Epithelial cell of prostate (primary cell): ENCODE measurements around the gene TUFT1.
"Not testable (repeated sequence)": the region's sequence is repeated elsewhere in the genome, so short reads cannot be mapped to it uniquely, and the experiment has no call there.

ENCODE experiments used
- DNase-seq: peaks from one replicate; pipeline ENCODE4 v3.0.0-alpha.2; 2011; ENCODE audit warnings: low read depth, low spot score
- H3K27ac ChIP-seq: fragments of 450-650 bp; 2 replicates; pipeline ENCODE4 v1.5.1; 2017; ENCODE audit warnings: mild to moderate bottlenecking

The TUFT1 gene

GRCh38 chr1:151574575-151575529, 34.7 kb downstream of the TUFT1 start:
- H3K27ac ChIP-seq, result peak overlapping the region; percentile 77
- DNase-seq, result peak; percentile 73

DNA sequence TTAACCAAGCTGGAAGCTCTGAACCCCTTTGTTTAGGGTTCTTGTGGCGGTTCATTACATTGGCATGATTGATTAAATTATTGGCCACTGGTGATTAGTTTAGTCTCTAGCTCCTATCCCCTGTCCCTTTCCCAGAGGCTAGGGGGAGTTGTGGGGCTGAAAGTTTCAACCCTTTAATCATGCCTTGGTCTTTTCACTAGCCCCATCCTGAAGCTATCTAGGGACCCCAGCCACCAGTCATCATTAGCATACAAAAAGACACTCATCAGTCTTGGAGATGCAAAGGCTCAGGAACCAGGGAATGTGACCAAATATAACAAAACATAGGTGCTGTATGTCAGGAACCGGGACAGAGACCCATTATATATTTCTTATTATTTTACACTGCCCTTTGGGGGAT, 37.1 kb downstream of the TUFT1 start:
- no peak for DNase-seq

DNA sequence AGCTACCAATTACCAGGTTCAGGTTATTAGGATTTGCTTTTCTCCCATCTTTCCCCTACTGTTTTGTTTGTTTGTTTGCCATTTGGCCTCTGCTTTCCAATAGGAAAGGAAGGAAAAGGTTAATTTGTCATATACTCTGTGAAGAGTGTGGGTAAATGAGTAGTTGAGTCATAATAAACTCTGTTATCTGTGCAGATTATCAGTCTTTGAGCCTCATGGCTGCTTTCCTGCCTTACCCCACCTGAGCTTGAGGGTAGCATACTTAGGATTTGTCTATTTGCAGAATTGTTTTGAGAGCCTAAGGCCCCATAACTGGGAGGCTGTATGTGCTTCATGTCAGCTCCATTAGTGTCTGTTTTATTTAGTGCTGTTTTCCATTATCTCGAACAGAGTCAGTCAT, 38.8 kb downstream of the TUFT1 start:
- H3K27ac ChIP-seq, result peak overlapping the region; percentile 48
- DNase-seq, result no peak

More for the DNA sequence above, 37.1 kb downstream of the TUFT1 start:
- no peak overlapping the region for H3K27ac ChIP-seq

DNA sequence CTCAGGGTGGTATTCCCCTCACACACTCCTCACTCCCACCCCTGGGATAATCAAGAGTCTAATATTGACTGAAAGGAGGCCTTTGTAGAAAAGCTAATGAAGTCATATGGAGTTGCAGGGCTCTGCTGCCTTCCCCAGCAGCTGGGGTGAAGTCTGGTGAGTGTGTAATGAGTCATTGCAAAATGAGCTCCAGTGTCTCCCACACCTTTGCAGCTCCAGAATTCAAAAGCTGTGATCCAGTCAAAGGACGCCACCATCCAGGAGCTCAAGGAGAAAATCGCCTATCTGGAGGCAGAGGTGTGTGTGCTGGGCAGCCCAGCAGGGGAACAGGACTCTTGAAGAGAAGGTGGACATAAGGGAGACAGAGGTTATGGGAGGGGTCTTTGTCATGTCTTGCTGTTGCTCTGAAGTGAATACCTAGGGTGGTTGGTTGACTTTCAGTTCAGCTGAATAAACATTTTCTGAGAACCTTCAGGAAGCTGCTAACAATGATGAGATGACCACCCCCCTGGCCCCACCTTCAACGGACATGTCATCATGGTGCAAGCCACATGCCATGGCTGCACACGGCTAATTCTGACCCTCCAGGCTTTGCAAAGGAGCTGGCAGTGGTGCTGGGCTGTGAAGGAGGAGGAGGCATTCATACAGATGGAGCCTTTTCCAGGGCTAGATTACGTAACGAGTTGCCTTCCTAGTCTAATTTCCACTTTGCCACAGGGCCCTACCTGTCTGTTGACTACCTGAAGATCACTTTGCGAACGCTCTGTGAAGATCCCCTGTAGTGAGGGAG, 39.5 kb downstream of the TUFT1 start:
- H3K27ac ChIP-seq, result peak overlapping the region; percentile 48
- no peak for DNase-seq

GRCh38 chr1:151581451-151581850, 41.3 kb downstream of the TUFT1 start:
- H3K27ac ChIP-seq, result no peak overlapping the region
- DNase-seq, result no peak

DNA sequence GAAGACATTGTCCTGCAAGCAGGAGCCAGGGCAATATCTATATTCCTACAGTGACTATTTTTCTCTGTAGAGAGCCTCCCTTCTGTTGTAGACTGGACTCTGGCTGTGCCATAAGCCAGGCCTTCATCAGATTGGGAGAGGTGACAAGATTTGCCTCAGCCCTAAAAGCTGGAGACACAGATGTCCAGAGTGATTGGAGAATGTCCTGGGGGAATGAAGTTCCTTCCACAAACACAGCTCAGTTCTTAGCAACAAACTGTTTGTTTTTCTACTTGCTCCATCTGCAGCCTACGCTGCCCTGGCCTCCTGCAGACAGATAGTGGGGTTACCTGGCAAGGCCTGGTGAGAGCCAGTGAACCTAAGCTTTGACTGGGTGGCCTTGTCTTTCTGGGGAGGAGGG, 41.8 kb downstream of the TUFT1 start:
- DNase-seq, result no peak
- no peak overlapping the region for H3K27ac ChIP-seq

GRCh38 chr1:151583796-151584195, 43.7 kb downstream of the TUFT1 start:
- peak overlapping the region; percentile 94 for H3K27ac ChIP-seq
- no peak for DNase-seq

DNA sequence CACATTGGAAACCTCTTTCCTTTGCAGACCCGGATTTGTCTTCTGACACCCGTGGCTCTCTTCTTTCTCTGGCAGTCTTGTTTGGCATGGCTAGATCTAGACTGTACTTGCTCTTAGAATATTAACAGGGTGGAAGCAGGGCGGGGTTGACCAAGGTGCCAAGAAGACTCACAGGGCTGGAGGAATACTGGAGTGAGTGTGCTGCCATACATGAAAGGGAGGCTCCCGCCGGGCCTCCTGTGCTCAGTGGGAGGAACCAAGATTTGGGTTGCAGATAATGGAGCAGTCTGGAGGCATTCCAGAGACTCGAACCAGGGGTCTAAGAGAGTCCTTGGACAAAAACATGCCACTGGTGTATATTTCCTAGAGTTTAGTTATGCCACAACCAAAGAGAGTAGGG, 44.2 kb downstream of the TUFT1 start:
- H3K27ac ChIP-seq, result peak overlapping the region; percentile 94
- no peak for DNase-seq

DNA sequence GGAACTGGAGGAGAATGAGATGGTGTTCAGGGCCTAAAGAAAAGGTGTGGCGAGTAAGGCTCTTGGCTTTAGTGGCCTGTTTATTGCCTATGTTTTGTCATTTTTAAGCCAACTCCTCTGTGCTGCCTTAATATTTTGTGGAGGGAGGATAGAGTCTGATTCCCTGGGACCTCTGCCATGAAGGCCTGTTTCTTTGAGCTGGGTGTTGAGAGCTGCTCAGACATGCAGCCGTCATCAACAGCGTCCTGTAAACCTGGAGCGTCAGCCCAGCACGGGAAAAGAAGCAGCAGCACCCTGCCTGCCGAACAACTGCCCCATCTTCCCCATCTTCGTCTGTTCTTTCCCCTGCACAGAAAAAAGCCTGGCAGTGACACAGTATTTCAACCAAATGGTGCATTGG, 44.7 kb downstream of the TUFT1 start:
- peak overlapping the region; percentile 94 for H3K27ac ChIP-seq
- DNase-seq, result no peak

DNA sequence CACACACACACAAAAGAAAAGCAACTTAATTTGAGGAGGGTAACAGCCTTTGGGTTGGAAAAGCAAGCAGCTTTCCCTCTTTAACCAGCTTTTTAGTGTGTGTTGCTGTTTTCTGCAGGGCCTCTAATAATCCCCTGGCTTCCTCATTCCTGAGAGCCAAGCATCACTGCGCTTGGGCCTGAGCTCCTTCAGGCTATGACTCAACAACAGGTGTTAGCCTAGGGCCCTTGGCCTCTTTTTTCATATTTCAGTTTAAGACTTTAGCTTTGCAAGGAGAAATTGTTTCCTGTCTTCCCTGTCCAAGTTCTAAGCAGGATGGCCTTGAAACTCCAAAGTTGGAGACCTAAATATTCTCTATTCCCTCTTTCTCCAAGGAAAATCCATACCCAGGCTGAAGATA, 45.5 kb downstream of the TUFT1 start:
- peak overlapping the region; percentile 94 for H3K27ac ChIP-seq

GRCh38 chr1:151590961-151591360, 50.9 kb downstream of the TUFT1 start:
- H3K27ac ChIP-seq, result no peak overlapping the region
- DNase-seq, result no peak

More for the DNA sequence above, 45.5 kb downstream of the TUFT1 start:
- no peak for DNase-seq

DNA sequence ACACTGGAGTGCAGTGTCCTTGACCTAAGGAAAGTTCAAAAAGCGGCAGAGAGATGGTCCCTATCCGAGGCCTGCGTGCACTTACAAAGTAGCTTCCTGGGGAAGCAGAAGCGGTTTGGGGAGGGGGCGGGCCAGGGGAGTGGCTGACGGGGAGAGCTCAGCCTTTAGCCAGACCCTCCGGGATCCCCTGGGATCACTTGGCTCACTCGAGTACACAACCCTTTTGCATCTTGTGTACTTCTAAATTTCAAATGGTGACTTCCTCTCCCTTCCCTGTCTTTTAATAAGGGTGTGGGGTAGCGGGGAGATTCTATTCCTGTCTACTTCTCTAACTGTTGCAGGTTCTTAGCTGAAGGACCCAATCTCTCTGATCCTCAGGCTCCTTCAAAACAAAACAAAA, 53.6 kb downstream of the TUFT1 start:
- no peak for DNase-seq
- H3K27ac ChIP-seq, result no peak overlapping the region

DNA sequence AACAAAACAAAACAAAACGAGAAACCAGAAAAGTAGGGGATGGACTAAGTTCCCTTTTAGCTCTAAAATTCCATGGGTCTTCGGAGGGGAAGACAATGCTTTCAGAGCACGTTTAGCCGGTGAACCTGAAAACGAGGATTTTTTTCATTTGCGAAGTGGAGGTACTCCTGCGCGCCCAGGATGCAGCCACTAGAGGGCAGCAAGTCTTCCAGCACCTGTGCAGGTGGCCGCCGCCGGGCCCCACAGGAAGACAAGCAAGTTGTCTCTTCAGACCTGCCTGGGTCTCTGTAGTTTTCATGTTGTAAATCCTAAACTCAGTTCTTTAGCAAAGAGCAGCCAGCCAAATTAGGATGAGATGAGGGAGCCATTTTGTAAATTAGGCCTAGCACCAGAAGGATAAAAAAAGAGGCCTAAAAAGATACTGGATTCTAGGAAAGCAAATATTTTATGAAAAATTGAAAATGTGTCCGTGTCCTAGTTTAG, 54.1 kb downstream of the TUFT1 start:
- H3K27ac ChIP-seq, result no peak overlapping the region
- no peak for DNase-seq

DNA sequence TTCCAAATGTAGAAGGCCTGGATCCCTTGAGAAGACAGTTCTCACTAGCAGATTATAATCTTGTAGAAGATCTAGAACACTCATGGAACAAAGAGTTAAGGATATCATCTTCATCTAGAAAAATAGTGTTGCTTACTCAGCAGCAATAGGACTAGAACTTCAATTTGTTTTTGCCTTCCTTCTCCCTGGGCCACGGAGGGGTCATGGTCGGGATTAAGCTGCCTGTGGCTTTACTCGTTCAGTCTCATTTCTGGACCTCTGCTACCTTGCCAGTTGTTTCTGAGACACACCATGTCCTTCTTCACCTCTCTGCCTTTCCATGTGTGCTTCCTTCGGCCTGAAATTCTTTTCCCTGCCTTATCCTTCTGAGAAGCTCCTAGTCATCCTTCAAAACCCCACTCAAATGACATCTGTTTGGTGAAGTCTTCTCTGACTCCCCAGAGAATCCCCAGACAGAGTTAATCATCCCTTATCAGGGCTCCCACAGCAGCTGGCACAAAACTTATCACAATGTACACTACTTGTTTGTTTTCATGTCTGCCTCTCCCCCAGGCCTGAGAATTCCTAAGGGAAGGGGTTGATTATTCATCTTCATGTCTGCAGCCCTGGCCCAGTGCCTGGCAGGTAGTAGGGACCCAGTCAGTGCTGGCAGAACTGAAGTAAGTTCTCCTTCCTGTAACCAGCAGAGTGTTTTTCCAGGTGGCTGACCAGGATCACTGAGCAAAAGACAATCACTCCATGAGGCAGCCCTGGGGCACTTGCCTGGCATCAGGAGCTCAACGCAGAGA, 56.3 kb downstream of the TUFT1 start:
- DNase-seq, result no peak
- H3K27ac ChIP-seq, result no peak overlapping the region

DNA sequence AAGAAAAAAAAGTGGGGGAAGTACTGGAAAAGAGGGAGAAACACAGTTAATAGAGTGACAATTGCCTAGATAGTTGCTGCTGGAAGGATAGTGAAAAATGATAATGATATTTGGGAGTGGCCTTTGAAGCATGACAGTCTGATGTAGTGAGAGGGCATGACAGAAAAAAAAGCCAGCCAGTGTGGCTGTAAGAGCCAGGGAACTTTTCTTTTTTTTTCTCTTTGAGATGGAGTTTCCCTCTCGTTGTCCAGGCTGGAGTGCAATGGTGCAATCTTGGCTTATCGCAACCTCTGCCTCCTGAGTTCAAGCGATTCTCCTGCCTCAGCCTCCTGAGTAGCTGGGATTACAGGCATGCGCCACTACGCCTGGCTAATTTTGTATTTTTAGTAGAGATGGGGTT, 62.4 kb downstream of the TUFT1 start:
- not testable (repeated sequence) for H3K27ac ChIP-seq

DNA sequence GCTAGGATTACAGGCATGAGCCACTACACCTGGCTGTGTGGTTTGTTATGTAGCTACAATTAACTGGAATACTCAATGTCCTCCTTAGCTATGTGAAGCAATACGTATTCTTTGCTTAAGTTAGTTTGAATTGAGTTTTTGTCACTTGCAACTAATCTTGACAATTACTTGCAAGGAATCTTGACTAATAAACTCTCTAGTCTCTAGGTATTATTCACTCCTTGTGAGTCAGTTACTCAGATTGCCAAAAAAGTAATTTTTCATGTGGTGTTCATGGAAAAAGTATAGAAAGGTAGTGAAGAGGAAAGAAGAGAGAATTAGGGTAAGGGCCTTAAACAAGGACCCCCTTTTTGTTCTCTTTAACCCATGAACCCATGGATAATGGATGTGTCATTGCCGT, 64.2 kb downstream of the TUFT1 start:
- H3K27ac ChIP-seq, result no peak overlapping the region
- no peak for DNase-seq

More for the DNA sequence above, 62.4 kb downstream of the TUFT1 start:
- DNase-seq, result not testable (repeated sequence)

DNA sequence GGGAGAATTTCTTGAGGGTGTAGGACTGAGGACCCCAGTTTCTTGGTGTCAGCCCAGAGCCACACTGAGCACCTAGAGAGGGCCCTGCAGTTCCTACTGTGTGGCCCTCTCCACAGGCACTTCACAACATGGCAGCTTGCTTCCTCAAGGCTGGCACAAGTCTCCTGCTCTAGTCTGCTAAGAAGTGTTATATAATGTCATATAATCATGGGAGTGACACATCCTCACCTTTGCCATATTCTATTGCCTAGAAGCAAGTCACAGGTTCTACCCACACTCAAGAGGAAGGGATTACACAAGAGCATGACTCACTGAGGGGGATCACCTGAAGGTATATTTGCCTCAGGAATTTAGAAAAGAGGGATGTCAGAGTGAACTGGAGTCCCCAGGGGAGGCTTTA, 66.3 kb downstream of the TUFT1 start:
- peak; percentile 80 for DNase-seq
- no peak overlapping the region for H3K27ac ChIP-seq

DNA sequence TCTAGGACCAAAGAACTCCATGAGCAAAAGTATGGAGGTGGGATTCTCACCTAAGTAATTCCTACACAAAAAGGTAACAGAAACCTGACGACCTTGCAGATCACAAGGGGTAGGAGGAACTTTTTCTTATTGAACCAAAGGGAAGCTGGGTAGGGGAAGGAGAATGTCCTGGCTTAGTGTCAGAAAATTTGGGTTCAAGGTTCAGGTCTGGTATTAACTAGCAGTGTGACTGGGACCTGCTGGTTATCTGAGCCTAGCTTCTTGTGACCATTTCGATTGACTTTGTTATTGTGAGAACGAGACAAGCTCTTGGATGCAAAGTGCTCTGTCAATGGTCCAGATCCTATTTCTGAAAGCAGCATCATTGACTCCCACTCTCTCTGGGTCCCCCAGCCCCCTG, 66.7 kb downstream of the TUFT1 start:
- H3K27ac ChIP-seq, result no peak overlapping the region
- no peak for DNase-seq

- no peak for DNase-seq
- H3K27ac ChIP-seq, result no peak overlapping the region
These were observed 70.0 kb downstream of the TUFT1 start for GRCh38 chr1:151610142-151610541.

DNA sequence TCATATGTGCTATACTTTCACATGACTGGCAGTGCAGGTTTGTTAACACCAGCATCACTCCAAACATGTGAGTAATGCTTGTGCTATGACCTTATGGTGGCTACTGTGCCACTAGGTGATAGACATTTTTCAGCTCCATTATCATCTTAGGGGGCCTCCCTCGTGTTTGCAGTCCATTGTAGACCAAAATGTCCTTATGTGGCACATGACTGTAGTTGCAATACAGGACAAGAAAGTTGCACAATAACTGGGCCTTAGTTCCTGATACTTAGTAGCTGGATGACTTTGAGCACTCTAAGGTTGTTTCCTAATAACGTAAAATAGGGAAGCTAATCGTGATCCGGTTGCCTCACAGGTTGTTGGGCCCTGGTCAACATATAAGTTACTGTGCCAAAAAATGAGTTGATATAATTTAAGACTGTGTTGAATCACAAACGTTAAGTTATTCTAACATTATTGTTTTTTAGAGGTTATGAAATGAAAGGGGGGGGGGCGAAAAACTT, 71.2 kb downstream of the TUFT1 start:
- DNase-seq, result peak; percentile 29
- peak overlapping the region; percentile 74 for H3K27ac ChIP-seq
